HepG2 (cell line): ENCODE data around the gene CRNKL1. TPM values are rescaled to one million over a fixed set of nuclear protein-coding genes. Genes with fewer than 3 reads are reported as not detected.

Source experiments
- CEBPB ChIP-seq: IDR thresholded peaks from 2 replicates; pipeline ENCODE4 v1.6.1; 2011; ENCODE audit warnings: low read depth, low read length, improper control_type of control experiment, borderline replicate concordance
- IRF2 ChIP-seq: IDR thresholded peaks from 2 replicates; pipeline ENCODE4 v1.6.1; 2018; ENCODE audit warnings: missing genetic modification reagents, missing compliant biosample characterization
- NFKB2 ChIP-seq: sonication (generic); formaldehyde crosslinking; IDR thresholded peaks from 2 replicates; pipeline ENCODE4 v1.4.0; 2020; ENCODE audit warnings: missing genetic modification reagents, borderline replicate concordance
- PAF1 ChIP-seq: IDR thresholded peaks from 2 replicates; pipeline ENCODE4 v1.6.1; 2016; ENCODE audit warnings: missing genetic modification reagents, missing compliant biosample characterization
- RNF2 ChIP-seq: fragments of 450-650 bp; conservative IDR thresholded peaks from 2 replicates; pipeline ENCODE4 v1.6.1; 2016; ENCODE audit warnings: low read depth
- SATB2 ChIP-seq: sonication (generic); formaldehyde crosslinking; IDR thresholded peaks from 2 replicates; pipeline ENCODE4 v1.5.0; 2020; ENCODE audit warnings: missing genetic modification reagents
- SIN3B ChIP-seq: fragments of 150-350 bp; IDR thresholded peaks from 2 replicates; pipeline ENCODE4 v1.6.1; 2014; ENCODE audit warnings: low read length
- SP5 ChIP-seq: IDR thresholded peaks from 2 replicates; pipeline ENCODE4 v1.6.1; 2016; ENCODE audit warnings: low read depth, borderline replicate concordance
- XBP1 ChIP-seq: sonication (generic); formaldehyde crosslinking; IDR thresholded peaks from 2 replicates; pipeline ENCODE4 v1.5.0; 2020; ENCODE audit warnings: missing genetic modification reagents
- ZFP62 ChIP-seq: sonication (generic); formaldehyde crosslinking; IDR thresholded peaks from 2 replicates; pipeline ENCODE4 v1.4.0; 2020; ENCODE audit warnings: missing genetic modification reagents
- ZNF510 ChIP-seq: sonication (generic); formaldehyde crosslinking; IDR thresholded peaks from 2 replicates; pipeline ENCODE4 v1.4.0; 2020; ENCODE audit warnings: low read depth, mild to moderate bottlenecking, missing genetic modification reagents
- polyA plus RNA-seq, 8 experiments: library from polyadenylated mRNA; depleted of rRNA in 3 of 8; stranded (reverse) in 7 of 8; unstranded in 1 of 8; fragments of >200 nt; fragmentation: Illumina TruSeq in 4 of 8; extraction: Trizol in 4 of 8; gene quantifications; 2 replicates each; pipeline versions ENCODE4 v1.2.1 to v1.2.3, GENCODE V29; 2011 to 2016; ENCODE audit warnings: low read depth in 4 of 8, missing spikeins in 1 of 8, mixed read lengths in 1 of 8; ENCODE audit not compliant: insufficient read depth in 1 of 8
- total RNA-seq, 5 experiments: library from RNA; depleted of rRNA; stranded (reverse); fragments of >200 nt; fragmentation: Illumina TruSeq; extraction: Trizol; gene quantifications; 2 replicates each; pipeline ENCODE4 v1.2.3, GENCODE V29; 2016; ENCODE audit warnings: low read depth in 1 of 5
- TF ChIP-seq, protein P1 (sequence below): sonication (generic); formaldehyde crosslinking; IDR thresholded peaks from 2 replicates; pipeline ENCODE4 v1.4.0; 2020; ENCODE audit warnings: missing genetic modification reagents
- TF ChIP-seq, protein P2 (sequence below): sonication (generic); formaldehyde crosslinking; IDR thresholded peaks from 2 replicates; pipeline ENCODE4 v1.5.1; 2020; ENCODE audit warnings: mild to moderate bottlenecking, missing genetic modification reagents, borderline replicate concordance
- TF ChIP-seq, protein P3 (sequence below): sonication (generic); formaldehyde crosslinking; conservative IDR thresholded peaks from 2 replicates; pipeline ENCODE4 v1.4.0; 2020; ENCODE audit warnings: missing genetic modification reagents
- TF ChIP-seq, protein P4 (sequence below): sonication (generic); formaldehyde crosslinking; IDR thresholded peaks from 2 replicates; pipeline ENCODE4 v1.5.1; 2020; ENCODE audit warnings: mild to moderate bottlenecking, moderate library complexity, missing genetic modification reagents

The CRNKL1 gene
- total and polyA plus RNA-seq, 2 of the 13 experiments (the other 11 are each of a cell fraction or from before 2014, with no cell fraction given): 12.3 to 64.5 TPM

DNA sequence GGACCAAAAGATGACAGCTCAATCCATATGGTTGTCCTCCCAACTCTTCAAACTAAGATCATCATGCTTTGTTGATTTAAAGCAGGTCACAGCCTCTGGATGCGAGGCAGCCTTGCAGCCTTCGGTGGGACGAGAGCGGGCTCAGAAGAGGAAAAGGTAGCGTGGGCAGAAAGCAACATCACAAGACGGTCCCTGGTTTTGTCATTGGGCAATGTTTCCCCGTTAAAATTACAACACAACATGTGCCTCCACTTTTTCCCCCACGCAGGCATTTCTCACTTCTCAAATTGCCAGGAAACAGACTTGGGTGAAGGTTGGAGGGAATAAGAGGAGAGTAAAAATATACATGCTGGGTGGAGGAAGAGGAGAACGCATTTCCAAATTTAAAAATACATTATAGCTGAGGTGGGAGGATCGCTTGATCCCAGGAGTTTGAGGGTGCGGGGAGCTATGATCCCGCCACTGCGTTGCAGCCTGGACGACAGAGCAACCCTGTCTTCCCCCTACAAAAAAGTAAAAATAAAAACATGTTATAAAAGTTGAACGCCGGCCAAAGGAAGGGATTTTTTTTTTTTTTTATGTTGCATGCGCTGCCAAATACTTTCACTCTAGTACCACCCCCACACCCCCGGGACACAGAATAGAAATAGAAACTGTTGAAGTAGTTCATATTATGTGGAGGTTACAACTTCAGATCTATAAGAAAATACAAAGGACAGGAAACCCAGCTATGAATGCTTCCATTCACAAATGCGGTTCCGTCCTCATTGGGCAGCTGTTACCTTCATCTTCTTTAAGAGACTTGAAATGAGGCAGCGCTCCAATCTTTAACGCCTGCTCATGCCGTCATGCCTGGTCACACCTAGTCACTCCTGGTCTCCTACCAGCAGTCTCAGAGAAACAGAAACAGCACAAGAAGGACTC is 49.0 kb downstream of the CRNKL1 start (continued):
- no peak for TF ChIP-seq SIN3B
- TF ChIP-seq, protein P1, sequence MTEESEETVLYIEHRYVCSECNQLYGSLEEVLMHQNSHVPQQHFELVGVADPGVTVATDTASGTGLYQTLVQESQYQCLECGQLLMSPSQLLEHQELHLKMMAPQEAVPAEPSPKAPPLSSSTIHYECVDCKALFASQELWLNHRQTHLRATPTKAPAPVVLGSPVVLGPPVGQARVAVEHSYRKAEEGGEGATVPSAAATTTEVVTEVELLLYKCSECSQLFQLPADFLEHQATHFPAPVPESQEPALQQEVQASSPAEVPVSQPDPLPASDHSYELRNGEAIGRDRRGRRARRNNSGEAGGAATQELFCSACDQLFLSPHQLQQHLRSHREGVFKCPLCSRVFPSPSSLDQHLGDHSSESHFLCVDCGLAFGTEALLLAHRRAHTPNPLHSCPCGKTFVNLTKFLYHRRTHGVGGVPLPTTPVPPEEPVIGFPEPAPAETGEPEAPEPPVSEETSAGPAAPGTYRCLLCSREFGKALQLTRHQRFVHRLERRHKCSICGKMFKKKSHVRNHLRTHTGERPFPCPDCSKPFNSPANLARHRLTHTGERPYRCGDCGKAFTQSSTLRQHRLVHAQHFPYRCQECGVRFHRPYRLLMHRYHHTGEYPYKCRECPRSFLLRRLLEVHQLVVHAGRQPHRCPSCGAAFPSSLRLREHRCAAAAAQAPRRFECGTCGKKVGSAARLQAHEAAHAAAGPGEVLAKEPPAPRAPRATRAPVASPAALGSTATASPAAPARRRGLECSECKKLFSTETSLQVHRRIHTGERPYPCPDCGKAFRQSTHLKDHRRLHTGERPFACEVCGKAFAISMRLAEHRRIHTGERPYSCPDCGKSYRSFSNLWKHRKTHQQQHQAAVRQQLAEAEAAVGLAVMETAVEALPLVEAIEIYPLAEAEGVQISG (CRISPR knock-in tag): peak; percentile 28; the same call in 1 of the 2 replicates
- TF ChIP-seq NFKB2 (CRISPR knock-in tag): peak; percentile 24; the same call in 1 of the 2 replicates
- no peak for TF ChIP-seq SATB2 (CRISPR knock-in tag)
- no peak for TF ChIP-seq RNF2
- TF ChIP-seq, protein P2, sequence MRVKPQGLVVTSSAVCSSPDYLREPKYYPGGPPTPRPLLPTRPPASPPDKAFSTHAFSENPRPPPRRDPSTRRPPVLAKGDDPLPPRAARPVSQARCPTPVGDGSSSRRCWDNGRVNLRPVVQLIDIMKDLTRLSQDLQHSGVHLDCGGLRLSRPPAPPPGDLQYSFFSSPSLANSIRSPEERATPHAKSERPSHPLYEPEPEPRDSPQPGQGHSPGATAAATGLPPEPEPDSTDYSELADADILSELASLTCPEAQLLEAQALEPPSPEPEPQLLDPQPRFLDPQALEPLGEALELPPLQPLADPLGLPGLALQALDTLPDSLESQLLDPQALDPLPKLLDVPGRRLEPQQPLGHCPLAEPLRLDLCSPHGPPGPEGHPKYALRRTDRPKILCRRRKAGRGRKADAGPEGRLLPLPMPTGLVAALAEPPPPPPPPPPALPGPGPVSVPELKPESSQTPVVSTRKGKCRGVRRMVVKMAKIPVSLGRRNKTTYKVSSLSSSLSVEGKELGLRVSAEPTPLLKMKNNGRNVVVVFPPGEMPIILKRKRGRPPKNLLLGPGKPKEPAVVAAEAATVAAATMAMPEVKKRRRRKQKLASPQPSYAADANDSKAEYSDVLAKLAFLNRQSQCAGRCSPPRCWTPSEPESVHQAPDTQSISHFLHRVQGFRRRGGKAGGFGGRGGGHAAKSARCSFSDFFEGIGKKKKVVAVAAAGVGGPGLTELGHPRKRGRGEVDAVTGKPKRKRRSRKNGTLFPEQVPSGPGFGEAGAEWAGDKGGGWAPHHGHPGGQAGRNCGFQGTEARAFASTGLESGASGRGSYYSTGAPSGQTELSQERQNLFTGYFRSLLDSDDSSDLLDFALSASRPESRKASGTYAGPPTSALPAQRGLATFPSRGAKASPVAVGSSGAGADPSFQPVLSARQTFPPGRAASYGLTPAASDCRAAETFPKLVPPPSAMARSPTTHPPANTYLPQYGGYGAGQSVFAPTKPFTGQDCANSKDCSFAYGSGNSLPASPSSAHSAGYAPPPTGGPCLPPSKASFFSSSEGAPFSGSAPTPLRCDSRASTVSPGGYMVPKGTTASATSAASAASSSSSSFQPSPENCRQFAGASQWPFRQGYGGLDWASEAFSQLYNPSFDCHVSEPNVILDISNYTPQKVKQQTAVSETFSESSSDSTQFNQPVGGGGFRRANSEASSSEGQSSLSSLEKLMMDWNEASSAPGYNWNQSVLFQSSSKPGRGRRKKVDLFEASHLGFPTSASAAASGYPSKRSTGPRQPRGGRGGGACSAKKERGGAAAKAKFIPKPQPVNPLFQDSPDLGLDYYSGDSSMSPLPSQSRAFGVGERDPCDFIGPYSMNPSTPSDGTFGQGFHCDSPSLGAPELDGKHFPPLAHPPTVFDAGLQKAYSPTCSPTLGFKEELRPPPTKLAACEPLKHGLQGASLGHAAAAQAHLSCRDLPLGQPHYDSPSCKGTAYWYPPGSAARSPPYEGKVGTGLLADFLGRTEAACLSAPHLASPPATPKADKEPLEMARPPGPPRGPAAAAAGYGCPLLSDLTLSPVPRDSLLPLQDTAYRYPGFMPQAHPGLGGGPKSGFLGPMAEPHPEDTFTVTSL (CRISPR knock-in tag): 0 out of 2 replicates have a peak, but pooled peaks have one; percentile 19
- TF ChIP-seq, protein P3, sequence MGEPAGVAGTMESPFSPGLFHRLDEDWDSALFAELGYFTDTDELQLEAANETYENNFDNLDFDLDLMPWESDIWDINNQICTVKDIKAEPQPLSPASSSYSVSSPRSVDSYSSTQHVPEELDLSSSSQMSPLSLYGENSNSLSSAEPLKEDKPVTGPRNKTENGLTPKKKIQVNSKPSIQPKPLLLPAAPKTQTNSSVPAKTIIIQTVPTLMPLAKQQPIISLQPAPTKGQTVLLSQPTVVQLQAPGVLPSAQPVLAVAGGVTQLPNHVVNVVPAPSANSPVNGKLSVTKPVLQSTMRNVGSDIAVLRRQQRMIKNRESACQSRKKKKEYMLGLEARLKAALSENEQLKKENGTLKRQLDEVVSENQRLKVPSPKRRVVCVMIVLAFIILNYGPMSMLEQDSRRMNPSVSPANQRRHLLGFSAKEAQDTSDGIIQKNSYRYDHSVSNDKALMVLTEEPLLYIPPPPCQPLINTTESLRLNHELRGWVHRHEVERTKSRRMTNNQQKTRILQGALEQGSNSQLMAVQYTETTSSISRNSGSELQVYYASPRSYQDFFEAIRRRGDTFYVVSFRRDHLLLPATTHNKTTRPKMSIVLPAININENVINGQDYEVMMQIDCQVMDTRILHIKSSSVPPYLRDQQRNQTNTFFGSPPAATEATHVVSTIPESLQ (CRISPR knock-in tag): 0 out of 2 replicates have a peak, but pooled peaks have one; percentile 11
- TF ChIP-seq PAF1 (CRISPR knock-in tag): no peak
- peak; percentile 55; the same call in 1 of the 2 replicates for TF ChIP-seq ZNF510 (CRISPR knock-in tag)
- TF ChIP-seq XBP1 (CRISPR knock-in tag): no peak
- peak; percentile 33; the same call in 1 of the 2 replicates for TF ChIP-seq CEBPB
- TF ChIP-seq SP5 (CRISPR knock-in tag): 0 out of 2 replicates have a peak, but pooled peaks have one; percentile 4
- TF ChIP-seq, protein P4, sequence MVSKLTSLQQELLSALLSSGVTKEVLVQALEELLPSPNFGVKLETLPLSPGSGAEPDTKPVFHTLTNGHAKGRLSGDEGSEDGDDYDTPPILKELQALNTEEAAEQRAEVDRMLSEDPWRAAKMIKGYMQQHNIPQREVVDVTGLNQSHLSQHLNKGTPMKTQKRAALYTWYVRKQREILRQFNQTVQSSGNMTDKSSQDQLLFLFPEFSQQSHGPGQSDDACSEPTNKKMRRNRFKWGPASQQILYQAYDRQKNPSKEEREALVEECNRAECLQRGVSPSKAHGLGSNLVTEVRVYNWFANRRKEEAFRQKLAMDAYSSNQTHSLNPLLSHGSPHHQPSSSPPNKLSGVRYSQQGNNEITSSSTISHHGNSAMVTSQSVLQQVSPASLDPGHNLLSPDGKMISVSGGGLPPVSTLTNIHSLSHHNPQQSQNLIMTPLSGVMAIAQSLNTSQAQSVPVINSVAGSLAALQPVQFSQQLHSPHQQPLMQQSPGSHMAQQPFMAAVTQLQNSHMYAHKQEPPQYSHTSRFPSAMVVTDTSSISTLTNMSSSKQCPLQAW (CRISPR knock-in tag): 0 out of 2 replicates have a peak, but pooled peaks have one; percentile 7
- TF ChIP-seq IRF2: no peak
- no peak for TF ChIP-seq ZFP62 (CRISPR knock-in tag)
